GM12873 (cell line): ENCODE measurements around the gene KRTAP10-8.

Source experiments
- CTCF ChIP-seq: IDR thresholded peaks from 2 replicates; pipeline ENCODE4 v1.5.1; 2012; ENCODE audit warnings: low read depth, mild to moderate bottlenecking, moderate library complexity, low read length, control low read depth; ENCODE audit not compliant: insufficient read depth; ENCODE audit errors: missing control alignments

The KRTAP10-8 gene

GRCh38 chr21:44612029-44612486 lies at the start of gene KRTAP10-8:
Gene KRTAP10-8 (plus strand): TSS chr21:44612079. CDS start chr21:44612101, 22 bp downstream.
- TF ChIP-seq CTCF, result no peak

GRCh38 chr21:44564099-44564498 lies 47.8 kb upstream of the KRTAP10-8 start:
- TF ChIP-seq CTCF, result no peak

- no peak for TF ChIP-seq CTCF
Measured at GRCh38 chr21:44564886-44565598, 46.8 kb upstream of the KRTAP10-8 start.

GRCh38 chr21:44566403-44566802 lies 45.5 kb upstream of the KRTAP10-8 start:
- TF ChIP-seq CTCF, result no peak

DNA sequence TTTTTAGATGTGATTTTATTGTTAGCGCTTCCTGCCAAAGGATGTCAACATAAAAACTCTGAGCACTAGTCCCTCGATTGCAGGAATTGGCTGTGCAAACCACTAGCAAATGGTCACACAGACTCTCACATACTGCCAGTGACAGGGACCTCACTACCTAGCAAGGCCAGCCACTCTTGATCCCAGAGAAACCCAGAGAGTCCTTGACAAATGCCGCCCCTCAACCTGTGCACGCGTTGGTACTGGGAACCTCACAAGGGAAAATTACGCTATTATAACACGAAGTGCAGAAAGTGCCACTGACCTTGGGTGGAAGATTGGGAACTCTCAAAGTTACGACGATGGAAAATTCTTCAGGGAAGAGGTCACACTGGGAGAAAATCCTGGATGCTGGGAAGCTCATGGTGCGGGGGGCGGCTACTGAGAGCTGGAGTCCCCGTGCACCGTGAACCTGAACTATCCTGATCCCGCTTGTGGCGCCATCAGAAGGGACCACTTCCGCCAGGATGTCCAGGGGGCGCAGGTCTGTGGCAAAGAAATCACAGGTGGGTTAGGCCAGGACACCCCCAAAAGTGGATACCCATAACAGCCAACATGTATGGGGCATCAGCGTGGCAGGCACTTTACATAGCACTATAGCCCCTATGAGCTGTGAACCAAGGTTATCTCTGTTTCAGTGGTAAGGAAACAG lies 44.3 kb upstream of the KRTAP10-8 start:
- no peak for TF ChIP-seq CTCF

- no peak for TF ChIP-seq CTCF
Measured at GRCh38 chr21:44568261-44568660, 43.6 kb upstream of the KRTAP10-8 start.
